Measurements from ENCODE around the gene TNNT2. TPM values are rescaled to one million over a fixed set of nuclear protein-coding genes. Genes with fewer than 3 reads are reported as not detected.

TNNT2 gene
- total RNA-seq, 1 donor from 2014 or later = 6.1 TPM

DNA sequence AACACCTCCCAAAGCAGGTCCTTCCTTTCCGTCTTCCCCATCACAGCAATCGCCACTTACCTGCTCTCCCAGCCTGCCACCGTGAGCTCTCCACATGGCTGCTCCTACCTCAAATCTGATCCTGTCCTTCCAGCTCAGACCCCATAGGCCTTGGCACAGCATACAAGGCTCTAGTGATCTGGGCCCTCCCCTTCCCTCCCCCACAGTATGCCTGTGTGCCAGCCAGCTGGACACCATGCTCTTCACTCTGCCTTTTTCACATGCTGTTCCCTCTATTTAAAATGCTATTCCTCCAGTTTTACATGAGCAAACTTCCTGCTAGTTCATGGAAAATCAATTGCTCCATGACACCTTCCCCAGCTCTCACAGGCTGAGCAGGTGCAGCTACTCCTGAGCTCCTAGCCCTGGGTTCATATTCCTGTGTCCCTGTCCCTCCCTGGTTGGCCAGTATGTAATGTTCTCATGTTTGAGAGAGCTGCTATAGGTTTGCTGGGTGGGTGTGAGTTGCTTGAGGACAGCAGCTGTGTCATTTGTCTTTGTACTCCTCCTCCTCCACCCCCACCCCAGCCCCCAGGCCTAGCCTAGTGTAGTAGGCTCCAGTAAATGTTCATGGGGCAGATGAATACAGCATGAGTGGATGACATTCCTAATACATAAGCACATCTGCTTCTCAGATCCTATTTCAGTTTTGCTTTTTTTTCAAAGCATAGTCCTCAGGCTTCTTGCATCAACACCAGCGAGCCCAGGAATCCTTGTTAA is 6.3 kb upstream of the TNNT2 start:
- H2AFZ ChIP-seq (ENCODE audit: low read depth, low read length) = peak overlapping the region; percentile 45
- H3K27ac ChIP-seq (ENCODE audit: low read depth, low read length) = peak overlapping the region; percentile 58
- Mint-ChIP-seq H3K9me3 (ENCODE audit: unreplicated experiment) (no peaks in the 10 kb centered on the region), H3K4me1 (ENCODE audit: low read depth, unreplicated experiment) (peaks cover 19% of the 10 kb centered on the region), H3K27ac (ENCODE audit: unreplicated experiment) (peak overlapping the region; percentile 96), H3K4me3 (ENCODE audit: unreplicated experiment) (peak overlapping the region; percentile 58), H3K36me3 (ENCODE audit: low read depth, unreplicated experiment) (no peaks in the 10 kb centered on the region), H3K27me3 (ENCODE audit: low read depth, unreplicated experiment) (peaks cover 35% of the 10 kb centered on the region)
- DNase-seq (ENCODE audit: low read depth) (peak; percentile 92), FAIRE-seq (peak; percentile 37)
- H3K27me3 ChIP-seq (ENCODE audit: insufficient read depth, low read length) = no peaks in the 10 kb centered on the region
- H3K4me1 ChIP-seq (ENCODE audit: insufficient read depth, low read length) = peaks cover 19% of the 10 kb centered on the region
- TF ChIP-seq, protein P1, sequence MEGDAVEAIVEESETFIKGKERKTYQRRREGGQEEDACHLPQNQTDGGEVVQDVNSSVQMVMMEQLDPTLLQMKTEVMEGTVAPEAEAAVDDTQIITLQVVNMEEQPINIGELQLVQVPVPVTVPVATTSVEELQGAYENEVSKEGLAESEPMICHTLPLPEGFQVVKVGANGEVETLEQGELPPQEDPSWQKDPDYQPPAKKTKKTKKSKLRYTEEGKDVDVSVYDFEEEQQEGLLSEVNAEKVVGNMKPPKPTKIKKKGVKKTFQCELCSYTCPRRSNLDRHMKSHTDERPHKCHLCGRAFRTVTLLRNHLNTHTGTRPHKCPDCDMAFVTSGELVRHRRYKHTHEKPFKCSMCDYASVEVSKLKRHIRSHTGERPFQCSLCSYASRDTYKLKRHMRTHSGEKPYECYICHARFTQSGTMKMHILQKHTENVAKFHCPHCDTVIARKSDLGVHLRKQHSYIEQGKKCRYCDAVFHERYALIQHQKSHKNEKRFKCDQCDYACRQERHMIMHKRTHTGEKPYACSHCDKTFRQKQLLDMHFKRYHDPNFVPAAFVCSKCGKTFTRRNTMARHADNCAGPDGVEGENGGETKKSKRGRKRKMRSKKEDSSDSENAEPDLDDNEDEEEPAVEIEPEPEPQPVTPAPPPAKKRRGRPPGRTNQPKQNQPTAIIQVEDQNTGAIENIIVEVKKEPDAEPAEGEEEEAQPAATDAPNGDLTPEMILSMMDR (IDR thresholded peaks at IDR 0.05; ENCODE audit: insufficient read depth, low read depth, low read length) = no peak
- TF ChIP-seq EZH2 (IDR thresholded peaks at IDR 0.05; ENCODE audit: insufficient read depth, low read length) = no peak
- H4K20me1 ChIP-seq (ENCODE audit: insufficient read depth, low read length) = no peaks in the 10 kb centered on the region
- H3K36me3 ChIP-seq (ENCODE audit: insufficient read depth, low read length) = no peaks in the 10 kb centered on the region
- no peaks in the 10 kb centered on the region for H3K79me2 ChIP-seq (ENCODE audit: insufficient read depth, low read length)
- peak overlapping the region; percentile 83 for H3K4me2 ChIP-seq (ENCODE audit: low read length)
- peak overlapping the region; percentile 58 for H3K9ac ChIP-seq (ENCODE audit: low read length)
- H3K4me3 ChIP-seq (ENCODE audit: insufficient read depth, low read depth, low read length) = no peak overlapping the region
- no peaks in the 10 kb centered on the region for H3K9me3 ChIP-seq (ENCODE audit: insufficient read depth, low read depth, low read length)

GRCh38 chr1:201381130-201381529 is 3.6 kb upstream of the TNNT2 start:
- no peak overlapping the region for H3K4me3 Mint-ChIP-seq (ENCODE audit: unreplicated experiment)
- H3K4me1 Mint-ChIP-seq (ENCODE audit: low read depth, unreplicated experiment) = peaks cover 28% of the 10 kb centered on the region
- Histone ChIP-seq H3K27me3 (ENCODE audit: insufficient read depth, low read length) (peaks cover 1% of the 10 kb centered on the region), H3K9me3 (ENCODE audit: insufficient read depth, low read depth, low read length) (no peaks in the 10 kb centered on the region), H4K20me1 (ENCODE audit: insufficient read depth, low read length) (no peaks in the 10 kb centered on the region), H3K4me3 (ENCODE audit: insufficient read depth, low read depth, low read length) (no peak overlapping the region), H3K27ac (ENCODE audit: low read depth, low read length) (no peak overlapping the region), H3K4me1 (ENCODE audit: insufficient read depth, low read length) (peaks cover 27% of the 10 kb centered on the region), H2AFZ (ENCODE audit: low read depth, low read length) (no peak overlapping the region), H3K4me2 (ENCODE audit: low read length) (no peak overlapping the region), H3K79me2 (ENCODE audit: insufficient read depth, low read length) (no peaks in the 10 kb centered on the region), H3K9ac (ENCODE audit: low read length) (no peak overlapping the region), H3K36me3 (ENCODE audit: insufficient read depth, low read length) (no peaks in the 10 kb centered on the region)
- TF ChIP-seq EZH2 (IDR thresholded peaks at IDR 0.05; ENCODE audit: insufficient read depth, low read length) = no peak
- TF ChIP-seq, protein P1 (IDR thresholded peaks at IDR 0.05; ENCODE audit: insufficient read depth, low read depth, low read length) = no peak
- H3K27me3 Mint-ChIP-seq (ENCODE audit: low read depth, unreplicated experiment) = peaks cover 26% of the 10 kb centered on the region
- FAIRE-seq (no peak), DNase-seq (ENCODE audit: low read depth) (no peak)
- no peaks in the 10 kb centered on the region for H3K9me3 Mint-ChIP-seq (ENCODE audit: unreplicated experiment)
- H3K27ac Mint-ChIP-seq (ENCODE audit: unreplicated experiment) = no peak overlapping the region
- no peaks in the 10 kb centered on the region for H3K36me3 Mint-ChIP-seq (ENCODE audit: low read depth, unreplicated experiment)

- peaks cover 23% of the 10 kb centered on the region for H3K27me3 Mint-ChIP-seq (ENCODE audit: low read depth, unreplicated experiment)
- no peak overlapping the region for H3K4me2 ChIP-seq (ENCODE audit: low read length)
These were observed 2.3 kb upstream of the TNNT2 start for GRCh38 chr1:201379733-201380242.

More at GRCh38 chr1:201379733-201380242, 2.3 kb upstream of the TNNT2 start:
- peaks cover 26% of the 10 kb centered on the region for H3K4me1 ChIP-seq (ENCODE audit: insufficient read depth, low read length)
- no peak overlapping the region for H3K27ac ChIP-seq (ENCODE audit: low read depth, low read length)
- H3K79me2 ChIP-seq (ENCODE audit: insufficient read depth, low read length) = no peaks in the 10 kb centered on the region
- Mint-ChIP-seq H3K4me3 (ENCODE audit: unreplicated experiment) (no peak overlapping the region), H3K4me1 (ENCODE audit: low read depth, unreplicated experiment) (peaks cover 26% of the 10 kb centered on the region), H3K36me3 (ENCODE audit: low read depth, unreplicated experiment) (no peaks in the 10 kb centered on the region), H3K9me3 (ENCODE audit: unreplicated experiment) (no peaks in the 10 kb centered on the region), H3K27ac (ENCODE audit: unreplicated experiment) (no peak overlapping the region)
- TF ChIP-seq, protein P1 (IDR thresholded peaks at IDR 0.05; ENCODE audit: insufficient read depth, low read depth, low read length) = no peak
- TF ChIP-seq EZH2 (IDR thresholded peaks at IDR 0.05; ENCODE audit: insufficient read depth, low read length) = no peak
- H3K9ac ChIP-seq (ENCODE audit: low read length) = no peak overlapping the region
- H2AFZ ChIP-seq (ENCODE audit: low read depth, low read length) = no peak overlapping the region
- H3K9me3 ChIP-seq (ENCODE audit: insufficient read depth, low read depth, low read length) = no peaks in the 10 kb centered on the region
- no peaks in the 10 kb centered on the region for H3K36me3 ChIP-seq (ENCODE audit: insufficient read depth, low read length)
- peaks cover 10% of the 10 kb centered on the region for H3K27me3 ChIP-seq (ENCODE audit: insufficient read depth, low read length)
- DNase-seq (ENCODE audit: low read depth) (no peak), FAIRE-seq (no peak)
- H4K20me1 ChIP-seq (ENCODE audit: insufficient read depth, low read length) = no peaks in the 10 kb centered on the region
- no peak overlapping the region for H3K4me3 ChIP-seq (ENCODE audit: insufficient read depth, low read depth, low read length)
